ENCODE measurements around the gene ATF6B. TPM values are rescaled to one million over a fixed set of nuclear protein-coding genes. Genes with fewer than 3 reads are reported as not detected.

The ATF6B gene
- total and polyA plus RNA-seq, 2 of the 13 experiments (the other 11 are each of a cell fraction or from before 2014, with no cell fraction given): 18.1 to 44.0 TPM

- no peak for TF ChIP-seq E2F5 (CRISPR knock-in tag; conservative IDR thresholded peaks at IDR 0.05)
- no peak for TF ChIP-seq ZNF224 (CRISPR knock-in tag; IDR thresholded peaks at IDR 0.05)
- no peak for TF ChIP-seq GZF1 (CRISPR knock-in tag; IDR thresholded peaks at IDR 0.05)
- no peak for TF ChIP-seq PBX2 (CRISPR knock-in tag; IDR thresholded peaks at IDR 0.05)
- TF ChIP-seq TIGD3 (CRISPR knock-in tag; IDR thresholded peaks at IDR 0.05; ENCODE audit: borderline replicate concordance): no peak
- TF ChIP-seq ZNF484 (CRISPR knock-in tag; IDR thresholded peaks at IDR 0.05; ENCODE audit: borderline replicate concordance, low read depth): no peak
- TF ChIP-seq ZSCAN31 (CRISPR knock-in tag; IDR thresholded peaks at IDR 0.05; ENCODE audit: low read depth): no peak
- no peak for TF ChIP-seq ZNF567 (CRISPR knock-in tag; IDR thresholded peaks at IDR 0.05; ENCODE audit: borderline replicate concordance)
- peak; percentile 46; the same call in 1 of the 2 replicates for TF ChIP-seq ZNF772 (CRISPR knock-in tag; IDR thresholded peaks at IDR 0.05)
- no peak for TF ChIP-seq HOXA7 (CRISPR knock-in tag; IDR thresholded peaks at IDR 0.05)
- TF ChIP-seq EHMT2 (IDR thresholded peaks at IDR 0.05; ENCODE audit: borderline replicate concordance, low read depth, low read length): no peak
- no peak for TF ChIP-seq ZNF609 (CRISPR knock-in tag; IDR thresholded peaks at IDR 0.05; ENCODE audit: borderline replicate concordance)
- TF ChIP-seq SRF (IDR thresholded peaks at IDR 0.05; ENCODE audit: low read depth, low read length): no peak
- TF ChIP-seq HNF4A (CRISPR knock-in tag; IDR thresholded peaks at IDR 0.05): peak; percentile 35; the same call in 1 of the 2 replicates
- no peak for TF ChIP-seq ZBTB38 (CRISPR knock-in tag; IDR thresholded peaks at IDR 0.05)
- TF ChIP-seq NFKB2 (CRISPR knock-in tag; IDR thresholded peaks at IDR 0.05; ENCODE audit: borderline replicate concordance): no peak; the same call in 1 of the 2 replicates
- TF ChIP-seq CERS6 (CRISPR knock-in tag; IDR thresholded peaks at IDR 0.05): no peak
- no peak for TF ChIP-seq ZNF256 (CRISPR knock-in tag; conservative IDR thresholded peaks at IDR 0.05)
- no peak for TF ChIP-seq ZNF670 (CRISPR knock-in tag; IDR thresholded peaks at IDR 0.05; ENCODE audit: borderline replicate concordance)
- TF ChIP-seq ZNF33A (CRISPR knock-in tag; IDR thresholded peaks at IDR 0.05; ENCODE audit: borderline replicate concordance): no peak
These were observed 40.2 kb downstream of the ATF6B start (continued) for GRCh38 chr6:32087574-32088486.

All from HepG2 (cell line).